Uterus (tissue), 4 donors: ENCODE data around the gene ZNF581. TPM values are rescaled to one million over a fixed set of nuclear protein-coding genes. Genes with fewer than 3 reads are reported as not detected.

Experiments
- DNase-seq, 2 donors: peaks; one replicate each; pipeline ENCODE4 v3.0.0-alpha.2; 2019 to 2020
- H3K27ac ChIP-seq, 2 donors: fragments of 200-600 bp; sonication (generic); 1 replicate in 1 of 2; 2 replicates in 1 of 2; pipeline ENCODE4 v1.5.1; 2016 to 2018
- H3K27me3 ChIP-seq, 2 donors: fragments of 200-600 bp; sonication (generic); one replicate each; pipeline ENCODE4 v1.5.1; 2018 to 2019; ENCODE audit warnings: control low read depth in 1 of 2
- H3K36me3 ChIP-seq, 2 donors: fragments of 200-600 bp; sonication (generic); one replicate each; pipeline ENCODE4 v1.5.1; 2019; ENCODE audit warnings: control low read depth in 1 of 2
- H3K4me1 ChIP-seq, 2 donors: fragments of 200-600 bp; sonication (generic); one replicate each; pipeline ENCODE4 v1.5.1; 2018 to 2019; ENCODE audit warnings: control low read depth in 1 of 2
- H3K4me3 ChIP-seq, 2 donors: fragments of 200-600 bp; sonication (generic); 1 replicate in 1 of 2; 2 replicates in 1 of 2; pipeline ENCODE4 v1.5.1; 2018 to 2019; ENCODE audit warnings: mild to moderate bottlenecking in 1 of 2
- H3K9me3 ChIP-seq, 2 donors: fragments of 200-600 bp; sonication (generic); one replicate each; pipeline ENCODE4 v1.5.1; 2019; ENCODE audit warnings: control low read depth in 1 of 2
- POLR2A ChIP-seq, 2 donors: fragments of 450-650 bp; IDR thresholded peaks; one replicate each; pipeline ENCODE4 v1.6.1; 2016; ENCODE audit warnings: antibody characterized with exemption in 2 of 2, mild to moderate bottlenecking in 1 of 2, moderate library complexity in 1 of 2
- intact Hi-C: fragments of 100-400 bp; cut with DNase I; formaldehyde crosslinking; loops from one replicate; pipeline ENCODE4 v1.15.1; 2023; ENCODE audit warnings: low total_unique reads
- total RNA-seq, 4 donors: library from RNA; depleted of rRNA in 3 of 4; stranded (reverse); fragments of >200 nt in 3 of 4; gene quantifications; one replicate each; pipeline versions ENCODE4 v1.1.0 to v1.2.4, GENCODE V29; 2014 to 2023
- TF ChIP-seq, protein P1 (sequence below), 4 experiments: fragments of 200-600 bp in 2 of 4; fragments of 450-650 bp in 2 of 4; sonication (generic) in 2 of 4; IDR thresholded peaks; one replicate each; pipeline ENCODE4 v1.5.1; 2016 to 2019; ENCODE audit warnings: antibody characterized with exemption in 4 of 4, mild to moderate bottlenecking in 2 of 4, moderate library complexity in 1 of 4
- donor health status: DM: yes; HTN: yes; CAD: no.

Gene ZNF581
- total RNA-seq, 4 donors from 2014 or later = 2.8 to 30.3 (median 12.8) TPM

GRCh38 chr19:55601084-55601483 lies 42.4 kb upstream of the ZNF581 start:
- no peak for DNase-seq
- intact Hi-C loops = loop anchor here (10.0 kb wide), 1 partner anchor 86 kb away; no protein-coding TSS in a partner anchor
- H3K4me3 ChIP-seq = peak overlapping the region; percentile 82 to 87
- H3K9me3 ChIP-seq = no peaks in the 10 kb centered on the region
- peaks cover 0 to 12% of the 10 kb centered on the region in 2 donors for H3K4me1 ChIP-seq
- no peaks in the 10 kb centered on the region for H3K27me3 ChIP-seq
- H3K27ac ChIP-seq = peak overlapping the region; percentile 94 to 99
- H3K36me3 ChIP-seq = no peaks in the 10 kb centered on the region
- no peak for TF ChIP-seq POLR2A (IDR thresholded peaks at IDR 0.05)
- TF ChIP-seq, protein P1, sequence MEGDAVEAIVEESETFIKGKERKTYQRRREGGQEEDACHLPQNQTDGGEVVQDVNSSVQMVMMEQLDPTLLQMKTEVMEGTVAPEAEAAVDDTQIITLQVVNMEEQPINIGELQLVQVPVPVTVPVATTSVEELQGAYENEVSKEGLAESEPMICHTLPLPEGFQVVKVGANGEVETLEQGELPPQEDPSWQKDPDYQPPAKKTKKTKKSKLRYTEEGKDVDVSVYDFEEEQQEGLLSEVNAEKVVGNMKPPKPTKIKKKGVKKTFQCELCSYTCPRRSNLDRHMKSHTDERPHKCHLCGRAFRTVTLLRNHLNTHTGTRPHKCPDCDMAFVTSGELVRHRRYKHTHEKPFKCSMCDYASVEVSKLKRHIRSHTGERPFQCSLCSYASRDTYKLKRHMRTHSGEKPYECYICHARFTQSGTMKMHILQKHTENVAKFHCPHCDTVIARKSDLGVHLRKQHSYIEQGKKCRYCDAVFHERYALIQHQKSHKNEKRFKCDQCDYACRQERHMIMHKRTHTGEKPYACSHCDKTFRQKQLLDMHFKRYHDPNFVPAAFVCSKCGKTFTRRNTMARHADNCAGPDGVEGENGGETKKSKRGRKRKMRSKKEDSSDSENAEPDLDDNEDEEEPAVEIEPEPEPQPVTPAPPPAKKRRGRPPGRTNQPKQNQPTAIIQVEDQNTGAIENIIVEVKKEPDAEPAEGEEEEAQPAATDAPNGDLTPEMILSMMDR (IDR thresholded peaks at IDR 0.05) = no peak

DNA sequence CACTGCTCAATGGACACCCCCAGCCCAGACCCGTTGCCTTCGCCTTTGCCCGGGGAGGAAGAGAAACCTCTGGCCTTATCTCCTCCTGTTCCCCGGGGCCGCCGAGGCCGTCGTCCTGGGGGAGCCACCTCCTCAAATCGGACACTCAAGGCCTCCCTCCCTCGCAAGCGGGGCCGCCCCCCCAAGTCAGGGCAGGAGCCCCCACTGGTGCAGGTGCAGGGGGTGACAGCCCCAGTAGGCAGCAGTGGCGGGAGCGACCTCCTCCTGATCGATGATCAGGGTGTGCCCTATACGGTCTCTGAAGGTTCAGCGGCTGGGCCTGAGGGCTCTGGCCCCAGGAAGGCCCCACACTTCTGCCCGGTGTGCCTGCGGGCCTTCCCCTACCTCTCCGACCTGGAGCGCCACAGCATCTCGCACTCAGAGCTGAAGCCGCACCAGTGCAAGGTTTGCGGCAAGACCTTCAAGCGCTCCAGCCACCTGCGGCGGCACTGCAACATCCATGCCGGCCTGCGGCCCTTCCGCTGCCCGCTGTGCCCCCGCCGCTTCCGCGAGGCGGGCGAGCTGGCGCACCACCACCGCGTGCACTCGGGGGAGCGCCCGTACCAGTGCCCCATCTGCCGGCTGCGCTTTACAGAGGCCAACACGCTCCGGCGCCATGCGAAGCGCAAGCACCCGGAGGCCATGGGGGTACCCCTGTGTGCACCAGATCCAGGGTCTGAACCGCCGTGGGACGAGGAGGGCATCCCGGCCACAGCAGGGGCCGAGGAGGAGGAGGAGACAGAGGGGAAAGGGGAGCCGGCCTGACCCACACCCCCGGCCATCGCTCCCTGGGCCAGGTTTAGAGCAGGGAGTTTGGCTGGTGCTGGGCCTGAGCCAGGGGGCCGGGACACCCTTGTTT lies 41.1 kb upstream of the ZNF581 start:
- intact Hi-C loops = loop anchor here (10.0 kb wide), 1 partner anchor 88 kb away; no protein-coding TSS in a partner anchor
- H3K9me3 ChIP-seq = no peaks in the 10 kb centered on the region
- DNase-seq = peak in 1 of 2 donors; percentile 31
- H3K36me3 ChIP-seq = no peaks in the 10 kb centered on the region
- peaks cover 0 to 12% of the 10 kb centered on the region in 2 donors for H3K4me1 ChIP-seq
- H3K4me3 ChIP-seq = no peak overlapping the region
- H3K27ac ChIP-seq = no peak overlapping the region
- H3K27me3 ChIP-seq = no peaks in the 10 kb centered on the region
- TF ChIP-seq, protein P1 (IDR thresholded peaks at IDR 0.05) = no peak

DNA sequence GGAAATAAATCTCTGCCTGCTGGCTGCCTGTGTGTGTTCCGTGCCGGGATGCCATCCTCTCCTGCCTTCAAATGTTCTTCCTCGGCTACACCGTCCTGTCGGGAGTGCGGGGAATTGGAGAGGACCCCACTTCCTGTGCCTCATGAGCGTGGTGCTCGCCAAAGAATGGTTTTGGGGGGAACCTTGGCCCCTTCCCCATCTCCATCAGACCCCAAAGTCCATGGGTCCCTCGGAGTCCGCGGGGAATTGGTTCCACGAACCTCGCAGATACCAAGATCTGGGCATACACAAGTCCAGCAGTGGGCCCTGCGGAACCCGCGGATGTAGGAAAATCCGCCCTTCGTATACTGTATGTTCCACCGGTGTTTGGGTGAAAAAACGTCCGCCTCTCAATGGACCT lies 40.3 kb upstream of the ZNF581 start:
- H3K4me3 ChIP-seq = no peak overlapping the region
- no peak for DNase-seq
- H3K36me3 ChIP-seq = no peaks in the 10 kb centered on the region
- TF ChIP-seq, protein P1 (IDR thresholded peaks at IDR 0.05) = no peak
- TF ChIP-seq POLR2A (IDR thresholded peaks at IDR 0.05) = no peak
- H3K27ac ChIP-seq = no peak overlapping the region
- intact Hi-C loops = loop anchor here (10.0 kb wide), 1 partner anchor 88 kb away; no protein-coding TSS in a partner anchor
- H3K4me1 ChIP-seq = peaks cover 0 to 12% of the 10 kb centered on the region in 2 donors
- no peaks in the 10 kb centered on the region for H3K27me3 ChIP-seq
- H3K9me3 ChIP-seq = no peaks in the 10 kb centered on the region

GRCh38 chr19:55603581-55604292 lies 39.7 kb upstream of the ZNF581 start:
- peak overlapping the region; percentile 94 to 98 for H3K27ac ChIP-seq
- H3K27me3 ChIP-seq = no peaks in the 10 kb centered on the region
- H3K36me3 ChIP-seq = no peaks in the 10 kb centered on the region
- H3K9me3 ChIP-seq = no peaks in the 10 kb centered on the region
- intact Hi-C loops = loop anchor here (10.0 kb wide), 1 partner anchor 89 kb away; no protein-coding TSS in a partner anchor
- no peak for DNase-seq
- H3K4me1 ChIP-seq = peaks cover 0 to 12% of the 10 kb centered on the region in 2 donors
- H3K4me3 ChIP-seq = no peak overlapping the region
- TF ChIP-seq, protein P1 (IDR thresholded peaks at IDR 0.05) = no peak
- TF ChIP-seq POLR2A (IDR thresholded peaks at IDR 0.05) = no peak
